ENCODE measurements around the gene TMEM232.

GRCh38 chr5:110545716-110546115 is 180.8 kb downstream of the TMEM232 start:
- TF ChIP-seq EZH2 (IDR thresholded peaks at IDR 0.05; ENCODE audit: borderline replicate concordance, low read length) (no peak), CTCF (IDR thresholded peaks at IDR 0.05; ENCODE audit: low read length) (no peak)

All from OCI-LY1 (cell line).